PFSK-1 (cell line): Measurements from ENCODE around the gene PRDM16.

Experiments
- POLR2AphosphoS5 ChIP-seq: IDR thresholded peaks from 2 replicates; pipeline ENCODE4 v1.6.1; 2012; ENCODE audit warnings: low read depth, mild to moderate bottlenecking, control low read depth, low read length, moderate library complexity
- REST ChIP-seq, 2 experiments: IDR thresholded peaks; 2 replicates each; pipeline versions ENCODE4 v1.6.1 to v1.8.0; 2011 to 2012; ENCODE audit warnings: low read depth in 2 of 2, low read length in 2 of 2, control low read depth in 1 of 2, inconsistent platforms in 1 of 2, mild to moderate bottlenecking in 1 of 2, moderate library complexity in 1 of 2; ENCODE audit not compliant: insufficient read depth in 1 of 2
- SIN3A ChIP-seq: IDR thresholded peaks from 2 replicates; pipeline ENCODE4 v1.6.1; 2012; ENCODE audit warnings: mild to moderate bottlenecking, low read length, moderate library complexity, borderline replicate concordance; ENCODE audit not compliant: insufficient read depth
- TAF1 ChIP-seq: IDR thresholded peaks from 2 replicates; pipeline ENCODE4 v1.6.1; 2012; ENCODE audit warnings: low read length, control low read depth, borderline replicate concordance; ENCODE audit not compliant: insufficient read depth

GRCh38 chr1:3135073-3135702, 66.2 kb downstream of the PRDM16 start:
- TF ChIP-seq POLR2AphosphoS5 (no peak), TAF1 (no peak), REST (IDR thresholded peaks at IDR 0.05; ENCODE audit: insufficient read depth in 1 of 2, low read depth in 2 of 2, low read length in 2 of 2) (no peak), SIN3A (no peak)
